ENCODE measurements around the gene PIP5KL1.
A peak's percentile ranks its signal among the peaks of the same experiment; 100 is the strongest.

The PIP5KL1 gene

DNA sequence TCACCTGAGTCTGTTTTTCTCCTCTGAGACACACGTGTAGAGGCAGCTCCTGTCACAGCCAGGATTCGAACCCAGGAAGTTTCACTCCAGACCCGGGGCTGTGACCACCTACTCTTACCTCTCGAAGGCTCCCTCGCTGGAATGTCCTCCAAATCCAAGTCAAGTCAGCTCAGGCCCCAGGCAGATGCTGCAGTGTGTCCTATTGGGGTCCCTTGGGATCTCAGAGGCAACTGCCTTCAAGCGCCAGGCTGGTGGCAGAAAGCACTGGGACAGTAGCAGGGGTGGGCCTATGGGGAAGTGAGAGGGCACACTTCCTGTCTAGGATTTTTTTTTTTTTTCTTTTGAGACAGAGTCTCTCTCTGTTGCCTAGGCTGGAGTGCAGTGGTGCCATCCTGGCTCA lies 13.0 kb downstream of the PIP5KL1 start:
- Mint-ChIP-seq H3K27me3 (no peaks in the 10 kb centered on the region), H3K4me3 (peak overlapping the region; percentile 85), H3K27ac (peak overlapping the region; percentile 12), H3K9me3 (no peaks in the 10 kb centered on the region), H3K4me1 (peaks cover 48% of the 10 kb centered on the region), H3K36me3 (no peaks in the 10 kb centered on the region)

DNA sequence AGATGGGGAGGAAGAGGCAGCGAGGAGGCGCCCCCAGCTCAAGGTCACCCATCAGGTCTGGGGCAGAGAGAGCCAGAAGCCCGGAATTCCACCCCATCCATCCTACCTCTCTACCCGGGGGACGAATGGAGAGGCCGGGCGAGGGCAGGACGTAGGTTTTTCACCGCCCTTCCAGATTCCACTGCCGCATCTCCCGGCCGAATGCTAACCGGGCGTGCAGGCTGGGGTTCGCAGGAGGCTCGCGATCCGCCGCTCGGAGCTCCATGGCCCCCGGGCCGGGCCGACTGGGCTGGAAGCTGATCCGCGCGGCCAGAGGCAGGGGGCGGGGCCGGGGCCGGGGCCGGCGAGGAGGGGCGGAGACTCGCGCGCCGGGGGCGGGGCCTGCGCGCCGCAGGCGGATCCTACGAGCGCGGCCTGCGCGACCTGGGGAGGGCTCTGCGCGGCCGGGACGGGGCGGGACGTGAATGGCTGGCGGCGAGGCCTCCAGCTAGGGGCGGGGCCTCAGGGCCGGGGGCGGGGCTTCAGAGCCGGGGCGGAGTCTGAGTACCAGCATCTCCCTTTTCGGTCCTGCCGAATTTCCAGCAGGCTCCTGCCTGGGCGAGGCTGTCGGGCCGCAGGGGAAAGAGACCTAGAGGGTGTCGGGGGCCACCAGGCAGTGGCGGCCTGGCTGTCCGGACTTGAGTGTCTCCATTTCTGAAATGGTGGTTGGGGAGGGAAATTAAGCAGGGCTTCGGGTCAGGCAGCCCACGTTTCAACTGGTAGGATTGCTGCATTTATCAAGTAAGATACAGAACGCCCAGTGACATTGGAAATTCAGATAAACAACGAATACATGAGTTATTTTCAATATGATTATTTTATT lies 13.6 kb downstream of the PIP5KL1 start, which contains the start of gene ST6GALNAC4:
Gene ST6GALNAC4 (minus strand): TSS at position 322 of the 862 bp plus-strand sequence. CDS start 622 bp downstream, outside the sequence.
- Mint-ChIP-seq H3K4me1 (peaks cover 46% of the 10 kb centered on the region), H3K36me3 (no peaks in the 10 kb centered on the region)

GRCh38 chr9:127915801-127916719 lies 14.5 kb downstream of the PIP5KL1 start:
- Mint-ChIP-seq H3K4me1 (peaks cover 44% of the 10 kb centered on the region), H3K9me3 (no peaks in the 10 kb centered on the region), H3K4me3 (peak overlapping the region; percentile 86), H3K36me3 (no peaks in the 10 kb centered on the region), H3K27me3 (no peaks in the 10 kb centered on the region), H3K27ac (peak overlapping the region; percentile 23)

More for the DNA sequence above, 13.6 kb downstream of the PIP5KL1 start, which contains the start of gene ST6GALNAC4:
- Mint-ChIP-seq H3K9me3 (no peaks in the 10 kb centered on the region), H3K27me3 (no peaks in the 10 kb centered on the region), H3K4me3 (peak within 1 kb of the TSS; percentile 86), H3K27ac (peak within 1 kb of the TSS; percentile 79)

GRCh38 chr9:127915325-127915752 lies 15.2 kb downstream of the PIP5KL1 start:
- H3K4me1 Mint-ChIP-seq = peaks cover 50% of the 10 kb centered on the region
- H3K27me3 Mint-ChIP-seq = no peaks in the 10 kb centered on the region
- peak overlapping the region; percentile 86 for H3K4me3 Mint-ChIP-seq
- peak overlapping the region; percentile 55 for H3K27ac Mint-ChIP-seq
- H3K36me3 Mint-ChIP-seq = no peaks in the 10 kb centered on the region
- H3K9me3 Mint-ChIP-seq = no peaks in the 10 kb centered on the region

DNA sequence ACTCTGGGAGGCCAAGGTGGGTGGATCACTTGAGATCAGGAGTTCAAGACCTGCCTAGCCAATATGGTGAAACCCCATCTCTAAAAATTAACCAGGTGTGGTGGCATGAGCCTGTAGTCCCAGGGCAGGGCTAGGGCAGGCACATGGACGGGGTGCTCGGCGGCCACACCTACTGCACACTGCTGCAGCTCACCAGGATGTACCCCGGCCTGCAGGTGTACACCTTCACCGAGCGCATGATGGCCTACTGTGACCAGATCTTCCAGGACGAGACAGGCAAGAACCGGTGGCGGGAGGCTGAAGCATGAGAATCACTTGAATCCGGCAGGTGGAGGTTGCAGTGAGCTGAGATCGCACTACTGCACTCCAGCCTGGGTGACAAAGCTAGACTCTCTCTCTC lies 16.9 kb downstream of the PIP5KL1 start:
- Mint-ChIP-seq H3K27me3 (no peaks in the 10 kb centered on the region), H3K4me1 (peaks cover 40% of the 10 kb centered on the region), H3K36me3 (no peaks in the 10 kb centered on the region), H3K9me3 (no peaks in the 10 kb centered on the region), H3K4me3 (no peak overlapping the region), H3K27ac (peak overlapping the region; percentile 55)

GRCh38 chr9:127912882-127913281 lies 17.7 kb downstream of the PIP5KL1 start:
- Mint-ChIP-seq H3K4me3 (no peak overlapping the region), H3K27ac (no peak overlapping the region), H3K36me3 (no peaks in the 10 kb centered on the region), H3K4me1 (peaks cover 32% of the 10 kb centered on the region), H3K9me3 (no peaks in the 10 kb centered on the region), H3K27me3 (no peaks in the 10 kb centered on the region)

GRCh38 chr9:127912296-127912695 lies 18.3 kb downstream of the PIP5KL1 start:
- Mint-ChIP-seq H3K27me3 (no peaks in the 10 kb centered on the region), H3K27ac (no peak overlapping the region), H3K4me1 (peaks cover 26% of the 10 kb centered on the region), H3K36me3 (no peaks in the 10 kb centered on the region), H3K9me3 (no peaks in the 10 kb centered on the region), H3K4me3 (no peak overlapping the region)

- H3K27ac Mint-ChIP-seq = peak overlapping the region; percentile 71
- H3K4me3 Mint-ChIP-seq = no peak overlapping the region
- H3K4me1 Mint-ChIP-seq = peaks cover 35% of the 10 kb centered on the region
- H3K9me3 Mint-ChIP-seq = no peaks in the 10 kb centered on the region
- H3K27me3 Mint-ChIP-seq = no peaks in the 10 kb centered on the region
- no peaks in the 10 kb centered on the region for H3K36me3 Mint-ChIP-seq
Observed at GRCh38 chr9:127910613-127911205, 19.9 kb downstream of the PIP5KL1 start.

DNA sequence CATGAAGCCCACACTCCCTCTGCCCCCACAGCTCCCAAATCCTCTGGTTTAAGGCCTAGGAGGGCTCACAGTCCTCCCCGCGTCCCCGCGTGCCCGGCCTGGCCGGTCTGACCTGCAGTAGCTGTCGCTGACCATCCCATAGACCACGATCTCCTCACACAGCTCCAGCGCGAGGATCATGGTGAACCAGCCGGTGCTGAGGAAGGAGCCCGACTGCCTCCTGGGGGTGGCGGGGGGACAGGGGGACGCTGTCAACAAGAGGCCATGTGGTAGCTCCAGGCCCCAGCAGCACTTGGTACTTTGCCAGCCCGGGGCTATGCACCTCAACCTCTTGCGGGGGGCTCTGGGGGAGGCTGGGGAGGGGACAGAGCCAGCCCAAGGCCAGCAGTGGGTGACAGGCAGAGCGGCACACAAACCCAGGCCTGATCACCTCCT lies 20.7 kb downstream of the PIP5KL1 start:
- Mint-ChIP-seq H3K27me3 (no peaks in the 10 kb centered on the region), H3K9me3 (no peaks in the 10 kb centered on the region), H3K27ac (peak overlapping the region; percentile 59), H3K4me1 (peaks cover 34% of the 10 kb centered on the region), H3K4me3 (no peak overlapping the region), H3K36me3 (no peaks in the 10 kb centered on the region)

- Mint-ChIP-seq H3K36me3 (no peaks in the 10 kb centered on the region), H3K27ac (peak overlapping the region; percentile 12), H3K9me3 (no peaks in the 10 kb centered on the region), H3K4me1 (peaks cover 45% of the 10 kb centered on the region), H3K27me3 (no peaks in the 10 kb centered on the region), H3K4me3 (no peak overlapping the region)
Observed at GRCh38 chr9:127908660-127908926, 22.0 kb downstream of the PIP5KL1 start.

DNA sequence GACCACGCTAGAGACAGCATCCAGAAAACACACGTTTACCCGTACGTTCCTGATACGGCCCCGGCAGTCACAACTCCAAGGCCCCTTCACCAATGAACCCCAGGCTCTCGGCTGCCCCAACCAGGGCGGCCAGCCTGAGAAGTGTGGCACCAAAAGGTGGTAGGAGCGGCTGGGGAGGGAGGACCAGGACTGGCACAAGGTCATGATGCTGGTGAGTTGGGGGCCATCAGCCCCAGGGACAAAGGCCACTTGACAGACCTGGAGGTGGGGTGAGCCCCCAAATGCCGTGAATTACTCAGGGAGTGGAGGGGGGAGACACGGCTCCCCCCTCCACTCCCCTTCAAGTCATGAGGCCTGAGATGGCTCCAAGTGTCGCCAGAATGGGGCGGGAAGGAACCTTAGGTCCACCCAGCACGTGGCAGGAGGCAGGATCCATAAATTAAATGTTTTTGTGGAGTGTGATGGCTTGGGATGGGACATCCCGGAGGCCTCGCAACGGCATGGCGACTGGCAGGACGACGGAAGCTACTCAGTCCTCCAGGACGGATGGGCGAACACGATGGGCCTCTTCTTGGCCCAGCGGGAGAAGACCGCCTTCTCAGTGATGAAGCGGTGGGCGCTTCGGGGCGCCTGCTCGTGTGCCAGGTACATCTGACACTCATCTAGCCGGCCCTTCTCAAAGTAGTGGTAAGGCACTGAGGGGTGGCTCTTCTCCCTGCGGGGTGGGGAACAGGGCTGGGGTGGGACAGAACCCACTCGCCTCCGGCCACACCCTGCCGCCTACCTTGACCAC lies 22.5 kb downstream of the PIP5KL1 start:
- Mint-ChIP-seq H3K4me3 (no peak overlapping the region), H3K4me1 (peaks cover 50% of the 10 kb centered on the region), H3K9me3 (no peaks in the 10 kb centered on the region), H3K36me3 (no peaks in the 10 kb centered on the region), H3K27ac (peak overlapping the region; percentile 72), H3K27me3 (no peaks in the 10 kb centered on the region)

DNA sequence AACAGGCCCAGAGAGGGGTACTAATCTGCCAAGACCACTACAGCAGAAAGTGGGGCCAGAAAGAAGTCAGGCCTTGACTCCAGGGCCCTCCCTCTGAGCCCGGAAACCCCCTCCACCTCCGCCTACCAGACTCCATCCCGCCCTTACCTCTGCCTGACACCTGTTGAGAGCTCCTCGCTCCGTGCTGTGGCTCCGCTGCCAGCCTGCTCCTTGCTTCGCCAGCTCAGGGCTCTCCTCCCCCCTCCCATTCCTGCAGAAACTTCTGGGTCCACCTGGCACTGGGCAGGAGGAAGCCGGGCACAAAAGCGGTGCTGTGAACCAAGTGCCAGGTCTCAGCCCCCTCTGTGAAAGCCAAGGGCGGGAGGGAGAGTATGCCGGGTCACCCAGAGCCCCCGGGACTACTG lies 24.8 kb downstream of the PIP5KL1 start:
- Mint-ChIP-seq H3K27ac (peak overlapping the region; percentile 99), H3K27me3 (no peaks in the 10 kb centered on the region), H3K4me3 (peak overlapping the region; percentile 89), H3K36me3 (no peaks in the 10 kb centered on the region), H3K9me3 (no peaks in the 10 kb centered on the region), H3K4me1 (peaks cover 57% of the 10 kb centered on the region)

- Mint-ChIP-seq H3K9me3 (no peaks in the 10 kb centered on the region), H3K4me1 (peaks cover 54% of the 10 kb centered on the region), H3K36me3 (no peaks in the 10 kb centered on the region), H3K27me3 (no peaks in the 10 kb centered on the region), H3K4me3 (peak overlapping the region; percentile 89), H3K27ac (peak overlapping the region; percentile 99)
Observed at GRCh38 chr9:127905004-127905728, 25.4 kb downstream of the PIP5KL1 start.

DNA sequence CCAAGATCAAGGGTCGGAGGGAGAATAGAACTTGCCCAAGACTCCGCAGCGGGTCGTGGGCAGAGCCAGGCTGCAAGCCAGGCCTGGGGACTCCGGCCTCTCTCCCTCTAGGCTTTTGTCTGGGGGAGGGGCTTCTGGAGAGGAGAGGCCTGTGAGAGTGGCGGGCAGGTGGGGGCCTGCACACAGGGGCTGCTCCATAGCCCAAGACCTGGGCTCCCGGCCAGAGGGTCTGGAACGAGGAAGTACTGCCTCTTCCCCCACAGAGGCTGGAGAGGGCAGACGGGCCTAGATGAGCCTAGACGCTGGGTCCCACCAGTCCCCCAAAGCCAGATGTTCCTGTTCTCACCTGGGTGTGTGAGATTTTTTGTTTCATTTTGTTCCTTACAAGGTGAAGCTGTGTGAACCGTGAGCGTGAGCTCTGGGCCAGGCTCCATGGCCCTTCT lies 26.0 kb downstream of the PIP5KL1 start:
- peak overlapping the region; percentile 89 for H3K4me3 Mint-ChIP-seq
- H3K27ac Mint-ChIP-seq = peak overlapping the region; percentile 99
- H3K27me3 Mint-ChIP-seq = no peaks in the 10 kb centered on the region
- H3K9me3 Mint-ChIP-seq = no peaks in the 10 kb centered on the region
- peaks cover 59% of the 10 kb centered on the region for H3K4me1 Mint-ChIP-seq
- H3K36me3 Mint-ChIP-seq = no peaks in the 10 kb centered on the region

Measured in activated naive CD4-positive, alpha-beta T cell treated with anti-CD3 and anti-CD28 coated beads, Interleukin-2, amount 50 U/mL, for 24 hours (primary cell).